Naive thymus-derived CD4-positive, alpha-beta T cell (primary cell): Measurements from ENCODE around the gene SYTL2. TPM values are rescaled to one million over a fixed set of nuclear protein-coding genes. Genes with fewer than 3 reads are reported as not detected.

Experiments used
- ATAC-seq: fragments of 150-1000 bp; cut with Tn5 transposase; 2 replicates; pipeline ENCODE4 v1.10.0; 2021; ENCODE audit warnings: mild to moderate bottlenecking, moderate library complexity
- CTCF ChIA-PET: fragments of 350-600 bp; sonication (Branson Sonifier 250); formaldehyde crosslinking; loops from one replicate; lab custom pipeline; 2021; ENCODE audit warnings: antibody characterized with exemption; lab: Charles Lee
- POLR2A ChIA-PET: fragments of 350-600 bp; sonication (Branson Sonifier 250); formaldehyde crosslinking; loops from one replicate; lab custom pipeline; 2021; ENCODE audit warnings: antibody characterized with exemption, inconsistent platforms; lab: Charles Lee
- DNase-seq, 9 donors: peaks; one replicate each; pipeline versions ENCODE4 v3.0.0 to v3.0.0-alpha.2; 2020 to 2022; ENCODE audit warnings: mixed read lengths in 1 of 9
- H3K27ac ChIP-seq: one replicate; pipeline ENCODE4 v1.7.0; 2013; ENCODE audit warnings: mild to moderate bottlenecking, low read depth, low read length, moderate library complexity
- H3K27me3 ChIP-seq, 2 donors: one replicate each; pipeline ENCODE4 v1.7.0; 2013; ENCODE audit warnings: low read length in 2 of 2, mild to moderate bottlenecking in 2 of 2, moderate library complexity in 2 of 2; ENCODE audit not compliant: control insufficient read depth in 2 of 2, insufficient read depth in 2 of 2
- H3K36me3 ChIP-seq, 3 experiments: 1 replicate in 2 of 3; 2 replicates in 1 of 3; pipeline ENCODE4 v1.7.0; 2013; ENCODE audit warnings: low read length in 3 of 3, mild to moderate bottlenecking in 3 of 3, moderate library complexity in 1 of 3; ENCODE audit not compliant: insufficient read depth in 3 of 3, control insufficient read depth in 2 of 3
- H3K4me1 ChIP-seq, 2 donors: one replicate each; pipeline ENCODE4 v1.7.0; 2013; ENCODE audit warnings: low read length in 2 of 2, mild to moderate bottlenecking in 2 of 2, moderate library complexity in 1 of 2; ENCODE audit not compliant: control insufficient read depth in 2 of 2, insufficient read depth in 2 of 2
- H3K4me3 ChIP-seq: 2 replicates; pipeline ENCODE4 v1.7.0; 2013; ENCODE audit warnings: mild to moderate bottlenecking, low read length
- H3K9me3 ChIP-seq, 3 experiments: 1 replicate in 2 of 3; 2 replicates in 1 of 3; pipeline ENCODE4 v1.7.0; 2013; ENCODE audit warnings: low read length in 3 of 3; ENCODE audit not compliant: control insufficient read depth in 2 of 3
- H3K27ac Mint-ChIP-seq, 9 donors: one replicate each; pipeline ENCODE4 v1.8.0; 2020 to 2022; ENCODE audit warnings: mixed read lengths in 9 of 9, mild to moderate bottlenecking in 8 of 9, moderate library complexity in 5 of 9, inconsistent platforms in 2 of 9
- H3K27me3 Mint-ChIP-seq, 5 donors: one replicate each; pipeline ENCODE4 v1.8.0; 2021 to 2022; ENCODE audit warnings: mixed read lengths in 5 of 5, mild to moderate bottlenecking in 1 of 5
- H3K36me3 Mint-ChIP-seq, 5 donors: one replicate each; pipeline ENCODE4 v1.8.0; 2020 to 2022; ENCODE audit warnings: mixed read lengths in 5 of 5, mild to moderate bottlenecking in 3 of 5, inconsistent platforms in 1 of 5
- H3K4me1 Mint-ChIP-seq, 7 donors: one replicate each; pipeline ENCODE4 v1.8.0; 2020 to 2022; ENCODE audit warnings: mixed read lengths in 7 of 7, mild to moderate bottlenecking in 3 of 7, inconsistent platforms in 1 of 7
- H3K4me3 Mint-ChIP-seq, 10 donors: one replicate each; pipeline ENCODE4 v1.8.0; 2020 to 2022; ENCODE audit warnings: mild to moderate bottlenecking in 10 of 10, mixed read lengths in 10 of 10, moderate library complexity in 6 of 10, inconsistent platforms in 2 of 10
- H3K9me3 Mint-ChIP-seq, 11 donors: one replicate each; pipeline ENCODE4 v1.8.0; 2020 to 2022; ENCODE audit warnings: mixed read lengths in 11 of 11, mild to moderate bottlenecking in 4 of 11, inconsistent platforms in 1 of 11, moderate library complexity in 1 of 11
- intact Hi-C, 2 donors: fragments of 100-400 bp; cut with micrococcal nuclease; formaldehyde crosslinking; loops; one replicate each; pipeline ENCODE4 v1.15.1; 2023
- polyA plus RNA-seq, 2 donors: library from polyadenylated mRNA; unstranded; fragments of 300-500 nt; fragmentation: Illumina TruSeq; gene quantifications; one replicate each; pipeline ENCODE4 v1.2.3, GENCODE V29; 2021
- total RNA-seq, 6 experiments: library from RNA in 5 of 6; stranded (reverse) in 5 of 6; gene quantifications; 1 replicate in 5 of 6; 2 replicates in 1 of 6; pipeline ENCODE4 v1.2.3 and lab custom pipeline; 2021 to 2026

Gene SYTL2
- total and polyA plus RNA-seq, 7 experiments from 2014 or later, result 12.0 to 62.9 (median 27.5) TPM

DNA sequence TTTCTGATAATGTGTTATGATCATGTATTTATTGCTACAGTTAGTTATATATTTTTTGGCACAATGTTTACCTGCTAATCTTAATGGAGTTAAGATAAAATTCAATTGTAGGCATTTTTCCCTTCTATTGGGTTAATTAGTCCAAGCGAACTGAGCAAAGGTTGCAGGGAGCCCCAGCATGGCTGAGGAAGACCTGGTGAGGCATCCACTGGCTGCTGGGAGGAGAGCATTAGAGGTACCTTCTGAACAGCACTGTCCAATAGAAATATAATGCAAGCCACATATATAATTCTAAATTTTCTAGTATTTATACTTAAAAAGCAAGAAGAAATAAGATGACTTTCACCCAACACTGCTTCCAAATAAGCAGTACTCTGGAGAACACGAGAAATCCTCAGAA is 163.9 kb downstream of the SYTL2 start:
- no peaks in the 10 kb centered on the region for H3K9me3 Mint-ChIP-seq
- Histone ChIP-seq H3K4me1 (peaks cover 11 to 14% of the 10 kb centered on the region in 2 donors), H3K27me3 (no peaks in the 10 kb centered on the region), H3K36me3 (peaks cover 0 to 4% (median 4%) of the 10 kb centered on the region in 3 experiments), H3K4me3 (peak overlapping the region; percentile 83), H3K27ac (peak overlapping the region; percentile 87), H3K9me3 (no peaks in the 10 kb centered on the region)
- H3K27me3 Mint-ChIP-seq, result peaks cover 15 to 34% (median 27%) of the 10 kb centered on the region in 5 donors
- ChIA-PET POLR2A (interaction anchor here (0.6 to 10.3 kb wide), 14 partner anchors 9 to 1387 kb away, joined by 3 to 207 read pairs (median 4); partner anchors contain the start of genes CREBZF, DLG2, EED and HIKESHI), CTCF (interaction anchor here (1.3 to 1.9 kb wide), 2 partner anchors 17 to 19 kb away, joined by 6 read pairs; partner anchors contain the start of gene TMEM126B)
- H3K4me3 Mint-ChIP-seq, result peak overlapping the region; percentile 92 to 100 (median 98)
- DNase-seq (no peak), ATAC-seq (no peak)
- H3K36me3 Mint-ChIP-seq, result peaks cover 0 to 6% (median 1%) of the 10 kb centered on the region in 5 donors
- peak overlapping the region; percentile 86 to 99 (median 98) for H3K27ac Mint-ChIP-seq
- intact Hi-C loops, result loop anchor here (1.0 to 5.0 kb wide), 10 partner anchors 10 to 655 kb away; partner anchors contain the start of genes EED (in 2 of the 2), HIKESHI (in 2 of the 2), PICALM (in 2 of the 2) and TMEM126B (in 2 of the 2)
- H3K4me1 Mint-ChIP-seq, result peaks cover 5 to 43% (median 33%) of the 10 kb centered on the region in 7 donors

Other genes starting within 250 kb of the SYTL2 start
- gene DLG2, start 183.8 kb downstream of the SYTL2 start, total RNA-seq, result 1 to 10 TPM; 1.1 to 6.1 (median 3.8) TPM
- gene DLG2, start 183.8 kb downstream of the SYTL2 start, polyA plus RNA-seq, result under 1 TPM; 0.64 to 0.76 TPM
- gene TMEM126B, start 182.5 kb downstream of the SYTL2 start, total RNA-seq, result 10 to 100 TPM; 22.1 to 50.4 (median 36.4) TPM
- gene TMEM126B, start 182.5 kb downstream of the SYTL2 start, polyA plus RNA-seq, result 10 to 100 TPM; 47.1 to 59.3 TPM
- gene TMEM126A, start 163.2 kb downstream of the SYTL2 start, total RNA-seq, result 10 to 100 TPM; 17.8 to 40.8 (median 18.9) TPM
- gene TMEM126A, start 163.2 kb downstream of the SYTL2 start, polyA plus RNA-seq, result 10 to 100 TPM; 63.0 to 68.0 TPM
- gene CREBZF, start 146.0 kb downstream of the SYTL2 start, total RNA-seq, result 100 to 1,000 TPM in 2 of 5 experiments, 10 to 100 TPM in 3; 56.9 to 114 (median 59.7) TPM
- 10 to 100 TPM; 13.0 to 16.8 TPM for gene CREBZF, start 146.0 kb downstream of the SYTL2 start, polyA plus RNA-seq
- gene CCDC89, start 124.9 kb downstream of the SYTL2 start, total RNA-seq, result 1 to 10 TPM in 1 of 5 experiments, under 1 TPM in 1, not detected in 3; 0.73 to 1.2 TPM
- gene CCDC89, start 124.9 kb downstream of the SYTL2 start, polyA plus RNA-seq, result not detected
- gene CCDC83, start 44.2 kb upstream of the SYTL2 start, total RNA-seq, result not detected
- gene CCDC83, start 44.2 kb upstream of the SYTL2 start, polyA plus RNA-seq, result not detected